Kidney (tissue), 14 donors: ENCODE data around the gene RREB1. TPM values are rescaled to one million over a fixed set of nuclear protein-coding genes. Genes with fewer than 3 reads are reported as not detected.

Experiments
- DNase-seq, 5 donors: peaks; one replicate each; pipeline ENCODE4 v3.0.0-alpha.2; 2013 to 2020
- FAIRE-seq: peaks from 2 replicates; lab custom pipeline; 2012; peaks lifted over from hg19 to GRCh38; lab: Jason Lieb, UNC
- H3K27ac ChIP-seq, 2 donors: one replicate each; pipeline ENCODE4 v1.7.0; 2013; ENCODE audit warnings: low read depth in 2 of 2, low read length in 2 of 2, inconsistent platforms in 1 of 2
- H3K27me3 ChIP-seq: one replicate; pipeline ENCODE4 v1.7.1; 2013; ENCODE audit warnings: low read length, inconsistent platforms; ENCODE audit not compliant: control insufficient read depth, insufficient read depth
- H3K36me3 ChIP-seq, 3 donors: one replicate each; pipeline versions ENCODE4 v1.7.0 to v1.7.1; 2013; ENCODE audit warnings: low read length in 3 of 3, control low read depth in 1 of 3, inconsistent platforms in 1 of 3; ENCODE audit not compliant: insufficient read depth in 3 of 3, control insufficient read depth in 2 of 3
- H3K4me1 ChIP-seq, 3 donors: one replicate each; pipeline versions ENCODE4 v1.7.0 to v1.7.1; 2013; ENCODE audit warnings: low read length in 3 of 3, inconsistent platforms in 1 of 3, low read depth in 1 of 3; ENCODE audit not compliant: control insufficient read depth in 2 of 3, insufficient read depth in 2 of 3
- H3K4me3 ChIP-seq, 3 donors: one replicate each; pipeline versions ENCODE4 v1.7.0 to v1.8.1; 2013; ENCODE audit warnings: low read length in 3 of 3, control low read depth in 1 of 3, inconsistent platforms in 1 of 3
- H3K9ac ChIP-seq, 3 donors: one replicate each; pipeline versions ENCODE4 v1.7.0 to v1.7.1; 2013; ENCODE audit warnings: low read length in 3 of 3, control low read depth in 1 of 3, inconsistent platforms in 1 of 3
- H3K9me3 ChIP-seq, 3 donors: one replicate each; pipeline versions ENCODE4 v1.7.0 to v1.7.1; 2013; ENCODE audit warnings: low read length in 3 of 3, control low read depth in 1 of 3, inconsistent platforms in 1 of 3; ENCODE audit not compliant: control insufficient read depth in 2 of 3, insufficient read depth in 1 of 3
- CTCF ChIP-seq: IDR thresholded peaks from 3 replicates; pipeline ENCODE4 v1.5.1; 2012; ENCODE audit warnings: mild to moderate bottlenecking, moderate library complexity, borderline replicate concordance; ENCODE audit not compliant: insufficient read depth; ENCODE audit errors: extremely low read depth
- intact Hi-C: fragments of 100-400 bp; cut with DNase I; formaldehyde crosslinking; loops from one replicate; pipeline ENCODE4 v1.11.1; 2022
- polyA plus RNA-seq: library from polyadenylated mRNA; stranded (reverse); fragments of 350-450 nt; fragmentation: Illumina TruSeq; extraction: RNeasy Lipid Tissue Mini Kit (QIAGEN cat#74804); gene quantifications from one replicate; pipeline ENCODE4 v1.2.3, GENCODE V29; 2014; ENCODE audit warnings: low read depth, low replicate concordance; ENCODE audit not compliant: insufficient read depth
- total RNA-seq: library from RNA; stranded (reverse); fragmentation: NEBNext Ultra II Directional; extraction: Animal tissue kit (Norgen Biotek cat#: 25700); gene quantifications from one replicate; pipeline ENCODE4 v1.2.1, GENCODE V29; 2021
- donor health status: control.
- donor health status: control.
- donor health status: control.
- donor health status: control.
- donor health status: control.
- donor health status: DM: yes; HTN: yes; CAD: no.
- donor health status: Normal renal cell carcinoma (clear cell type).

RREB1 gene
- total and polyA plus RNA-seq, 2 donors from 2014 or later = 5.9 to 56.5 TPM

- no peak for DNase-seq
- H3K4me3 ChIP-seq = no peak overlapping the region
- intact Hi-C loops = no loop called here
- H3K27me3 ChIP-seq = no peaks in the 10 kb centered on the region
- H3K4me1 ChIP-seq = no peaks in the 10 kb centered on the region
- no peak overlapping the region for H3K27ac ChIP-seq
- peaks cover 0 to 15% (median 3%) of the 10 kb centered on the region in 3 donors for H3K36me3 ChIP-seq
- TF ChIP-seq CTCF = no peak
- no peak for FAIRE-seq
- H3K9me3 ChIP-seq = no peaks in the 10 kb centered on the region
- H3K9ac ChIP-seq = no peak overlapping the region
Observed at GRCh38 chr6:7285416-7285815, 177.7 kb downstream of the RREB1 start.

GRCh38 chr6:7290079-7290478 is 182.3 kb downstream of the RREB1 start:
- Histone ChIP-seq H3K4me1 (no peaks in the 10 kb centered on the region), H3K27ac (no peak overlapping the region), H3K9ac (no peak overlapping the region), H3K9me3 (no peaks in the 10 kb centered on the region), H3K36me3 (peaks cover 0 to 25% (median 3%) of the 10 kb centered on the region in 3 donors), H3K27me3 (no peaks in the 10 kb centered on the region), H3K4me3 (no peak overlapping the region)
- no peak for FAIRE-seq
- intact Hi-C loops = no loop called here
- no peak for DNase-seq
- TF ChIP-seq CTCF = no peak

- no peak overlapping the region for H3K4me3 ChIP-seq
- no peak overlapping the region for H3K27ac ChIP-seq
- H3K4me1 ChIP-seq = no peaks in the 10 kb centered on the region
- intact Hi-C loops = no loop called here
- no peaks in the 10 kb centered on the region for H3K9me3 ChIP-seq
- DNase-seq (no peak), FAIRE-seq (no peak)
- no peak overlapping the region for H3K9ac ChIP-seq
- H3K27me3 ChIP-seq = no peaks in the 10 kb centered on the region
- TF ChIP-seq CTCF = no peak
- H3K36me3 ChIP-seq = peaks cover 4 to 32% (median 7%) of the 10 kb centered on the region in 3 donors
Observed at GRCh38 chr6:7292596-7293255, 185.0 kb downstream of the RREB1 start.
